DMS153 (cell line): ENCODE measurements around the gene SMARCE1.
A peak's percentile ranks its signal among the peaks of the same experiment; 100 is the strongest.
"Not testable (repeated sequence)": the region's sequence is repeated elsewhere in the genome, so short reads cannot be mapped to it uniquely, and the experiment has no call there.

Experiments
- DNase-seq: peaks from one replicate; lab custom pipeline; 2025; lab: John Stamatoyannopoulos, UW

The SMARCE1 gene

DNA sequence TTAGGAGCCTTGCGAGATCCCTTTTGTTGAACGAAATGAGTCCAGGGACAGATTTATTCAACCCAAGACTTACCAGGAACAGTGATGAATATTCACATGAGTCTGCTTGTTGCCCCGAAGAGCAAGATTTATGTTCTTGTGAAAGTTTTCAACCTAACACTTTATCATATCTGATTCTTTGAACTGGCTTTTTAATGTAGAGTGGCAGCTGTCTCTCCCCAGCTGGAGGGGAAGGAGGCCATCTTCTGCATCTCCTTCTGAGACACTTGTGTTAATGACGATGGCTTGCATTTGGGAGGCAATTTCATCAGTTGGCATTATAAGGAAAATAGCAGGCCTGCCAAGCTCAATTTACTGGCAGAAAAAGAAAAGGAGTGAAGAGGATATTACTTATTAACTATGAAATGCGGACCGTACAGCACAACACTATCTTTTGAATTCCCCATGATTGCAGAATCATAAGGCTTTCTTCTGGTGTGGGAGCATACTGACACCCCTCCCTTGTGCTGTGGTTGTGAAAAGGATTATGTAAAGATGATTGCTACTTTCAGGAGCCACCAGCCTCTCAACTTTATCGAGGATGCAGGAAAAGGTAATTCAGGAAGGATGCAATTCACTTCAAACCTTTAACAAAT is 35.7 kb downstream of the SMARCE1 start:
- DNase-seq = no peak

DNA sequence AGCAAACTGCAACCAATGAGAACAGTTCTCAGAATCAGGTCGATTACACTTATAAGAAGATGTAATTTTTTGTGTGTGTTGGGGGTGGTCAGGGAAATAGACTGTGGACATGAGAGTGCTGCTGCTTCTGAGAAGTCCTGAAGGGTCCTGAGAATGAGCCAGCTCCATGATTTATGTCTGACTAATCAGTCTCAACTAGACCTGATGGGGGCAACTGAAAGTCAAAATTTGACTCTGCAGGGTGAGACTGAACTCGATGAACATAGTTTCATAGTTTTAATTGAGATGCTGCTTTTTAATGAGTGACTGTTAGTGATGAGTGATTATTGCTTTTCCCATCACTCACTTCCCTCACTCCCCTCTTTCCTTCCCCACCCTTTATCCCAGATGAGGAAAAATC is 37.3 kb downstream of the SMARCE1 start:
- no peak for DNase-seq

DNA sequence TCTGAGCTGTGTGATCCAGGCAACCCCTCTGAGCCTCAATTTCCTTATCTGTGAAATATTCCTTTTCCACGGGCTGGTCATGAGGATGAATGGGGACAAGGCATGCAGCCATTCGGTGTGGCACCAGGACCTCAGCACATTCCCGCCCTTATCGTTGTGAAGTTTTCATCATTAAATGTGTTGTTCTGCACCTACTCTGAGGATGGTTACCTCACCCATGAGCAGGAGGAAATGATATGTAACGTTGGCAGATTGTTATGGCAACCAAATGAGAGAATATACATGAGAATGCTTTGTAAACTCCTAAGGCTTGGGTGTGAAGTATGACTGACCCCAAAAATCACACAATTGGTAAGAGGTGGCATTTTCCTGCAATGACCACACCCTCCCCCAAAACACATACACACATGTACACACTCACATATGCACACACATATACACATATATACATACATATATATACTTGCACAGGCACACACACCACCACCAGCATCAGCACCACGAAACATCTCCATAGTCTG is 39.5 kb downstream of the SMARCE1 start:
- DNase-seq = no peak

DNA sequence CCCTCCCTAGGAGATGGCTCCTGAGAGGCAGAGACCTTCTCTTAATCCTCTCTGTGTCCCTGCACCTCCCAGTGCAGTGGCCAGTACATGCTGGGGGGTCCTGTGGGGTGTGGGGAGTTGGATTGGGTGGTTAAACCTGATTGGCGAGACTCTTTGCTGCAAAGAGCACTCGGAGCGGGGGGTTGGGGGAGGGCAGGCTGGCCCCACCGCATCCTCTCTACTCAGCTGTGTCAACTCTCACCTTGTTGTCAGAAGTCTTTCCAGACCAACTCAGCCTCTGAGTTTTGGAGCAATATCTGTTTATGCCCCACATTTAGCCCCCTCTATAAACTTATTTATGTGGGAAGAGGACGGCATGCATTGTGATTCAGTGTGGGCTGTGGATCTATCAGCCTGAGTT is 40.0 kb downstream of the SMARCE1 start:
- no peak for DNase-seq

DNA sequence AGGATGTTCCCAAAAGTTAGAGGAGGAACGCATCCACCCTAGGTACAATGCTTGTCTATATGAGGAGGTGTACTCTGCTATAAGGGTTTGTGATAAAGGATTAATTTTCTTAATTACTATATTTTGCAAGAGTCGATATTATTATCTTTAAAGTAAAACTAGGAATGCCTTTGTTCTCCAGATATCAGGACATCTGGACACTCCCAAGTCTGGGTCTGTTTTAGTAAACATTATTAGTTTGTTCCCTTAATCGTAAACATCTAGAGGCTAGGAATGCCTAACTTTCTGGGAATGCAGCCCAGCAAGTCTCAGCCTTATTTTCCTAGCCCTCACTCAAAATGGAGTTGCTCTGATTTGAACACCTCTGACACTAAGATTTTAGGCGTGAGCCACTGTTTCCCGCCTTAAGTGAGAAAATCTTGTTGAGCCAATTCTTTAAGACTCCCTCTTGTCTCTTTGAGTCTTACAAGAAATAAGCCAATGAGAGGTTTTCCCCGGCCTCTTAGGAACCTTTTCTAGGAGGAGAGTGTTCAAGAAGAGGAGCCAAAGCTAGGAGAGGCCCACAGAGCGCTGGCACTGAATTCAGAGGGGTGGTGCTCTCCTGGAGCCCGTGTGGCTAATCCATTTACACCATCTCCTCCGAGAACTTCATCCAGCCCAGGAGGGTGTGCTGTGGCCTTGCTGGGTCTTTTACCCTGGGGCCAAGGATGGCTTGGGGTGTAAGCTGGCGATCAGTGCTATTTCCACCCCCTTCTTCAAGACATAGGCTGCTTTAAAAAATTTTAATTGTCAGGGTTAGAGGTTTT is 40.9 kb downstream of the SMARCE1 start:
- no peak for DNase-seq

DNA sequence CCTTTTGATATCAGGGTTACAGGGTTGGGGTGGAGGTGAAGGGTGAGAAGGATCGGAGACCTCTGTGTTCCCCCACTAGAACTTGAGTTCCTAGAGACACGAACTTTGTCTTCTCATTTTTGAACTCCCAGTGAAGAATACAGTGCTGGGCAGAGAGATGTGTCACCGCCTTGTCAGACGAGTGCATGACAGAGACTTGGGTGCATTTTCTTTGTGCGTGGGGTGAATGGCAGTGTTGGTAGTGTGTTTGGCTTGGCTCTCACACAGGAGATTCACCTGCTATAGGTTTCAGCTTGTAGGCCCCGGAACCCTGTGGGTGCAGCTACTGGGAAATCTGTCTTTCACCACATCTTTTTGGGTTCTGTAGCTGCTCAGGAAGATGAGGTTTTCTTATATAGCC is 42.3 kb downstream of the SMARCE1 start:
- no peak for DNase-seq

DNA sequence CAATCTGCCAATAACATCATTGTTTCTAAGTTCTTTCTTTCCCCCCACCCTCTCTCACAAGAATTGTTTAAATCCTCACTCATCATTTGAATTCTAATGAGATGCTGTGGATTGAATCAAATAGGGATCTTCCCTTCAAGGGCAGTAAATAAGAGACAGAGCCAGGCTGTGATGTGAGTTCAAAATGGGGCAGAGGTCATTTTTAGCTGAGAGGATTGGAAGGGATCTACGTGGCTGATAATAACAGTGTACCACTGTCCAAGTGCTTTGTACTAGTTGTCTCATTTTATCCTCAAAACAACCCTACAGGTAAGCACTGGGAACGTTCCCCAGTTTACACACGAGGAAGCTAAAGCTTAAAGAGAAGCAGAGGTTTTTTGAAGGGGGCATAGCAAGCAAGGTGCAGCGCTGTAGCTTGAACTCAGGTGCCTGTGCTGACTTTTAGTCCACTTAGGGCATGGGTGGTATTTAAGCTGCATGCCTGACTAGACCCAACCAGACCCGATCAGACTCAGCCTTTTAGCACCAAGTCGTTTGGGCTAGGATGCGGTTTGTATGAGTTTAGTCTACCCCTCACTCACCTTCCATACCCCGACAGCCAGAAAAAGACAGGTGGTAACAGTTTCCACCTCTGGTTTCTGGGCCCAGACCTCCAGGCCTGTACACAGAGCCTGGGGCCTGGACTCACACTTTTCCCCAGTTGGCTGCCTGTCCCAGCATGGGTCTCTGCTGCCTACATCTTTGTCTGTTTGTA is 43.1 kb downstream of the SMARCE1 start:
- DNase-seq = no peak

DNA sequence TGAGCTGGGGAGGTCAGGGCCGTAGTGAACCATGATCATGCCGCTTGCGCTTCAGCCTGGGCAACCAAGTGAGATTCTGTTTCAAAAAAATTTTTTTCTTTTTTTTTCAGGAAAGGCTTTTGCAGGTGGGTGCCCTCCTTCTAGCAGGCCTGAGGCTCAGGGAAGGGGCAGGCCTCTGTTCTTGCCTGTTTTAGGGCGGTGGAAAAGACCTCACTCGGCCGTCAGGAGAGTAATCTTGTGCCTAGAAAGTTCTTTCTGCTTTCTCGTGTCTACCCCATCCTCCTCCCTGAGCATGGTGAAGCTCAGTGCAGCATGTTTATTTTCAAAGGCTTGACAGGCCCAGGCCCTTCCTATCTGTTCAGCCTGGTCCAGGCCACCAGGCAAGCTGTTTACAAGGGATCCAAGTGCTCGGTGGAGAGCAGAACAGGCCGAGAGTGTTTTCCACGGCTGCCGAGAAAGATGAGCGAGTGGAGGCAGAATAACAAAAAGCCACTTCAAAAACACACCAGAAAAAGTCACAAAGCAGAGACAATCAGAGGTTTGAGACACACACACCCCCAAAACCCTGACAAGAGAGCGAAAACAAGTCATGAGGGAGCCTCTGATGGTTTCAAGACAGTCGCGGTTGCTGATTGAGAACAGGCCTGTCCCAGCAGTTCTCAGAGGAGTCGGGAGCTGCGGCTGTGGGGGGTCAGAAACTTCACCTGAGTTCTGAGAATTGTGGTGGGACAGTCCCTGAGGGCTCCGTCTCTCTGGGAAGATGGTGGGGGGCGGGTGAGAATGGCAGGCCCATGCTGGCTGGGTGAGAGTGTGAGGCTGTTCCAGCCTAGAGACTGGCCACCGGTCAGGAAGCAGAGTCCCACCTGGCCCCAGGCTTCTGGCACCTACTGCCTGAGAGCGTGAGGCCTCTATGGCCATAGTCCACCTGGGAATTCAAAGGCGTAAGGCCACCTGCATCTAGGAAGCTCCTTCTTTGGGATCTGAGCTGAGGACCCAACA is 44.9 kb downstream of the SMARCE1 start:
- DNase-seq = no peak

DNA sequence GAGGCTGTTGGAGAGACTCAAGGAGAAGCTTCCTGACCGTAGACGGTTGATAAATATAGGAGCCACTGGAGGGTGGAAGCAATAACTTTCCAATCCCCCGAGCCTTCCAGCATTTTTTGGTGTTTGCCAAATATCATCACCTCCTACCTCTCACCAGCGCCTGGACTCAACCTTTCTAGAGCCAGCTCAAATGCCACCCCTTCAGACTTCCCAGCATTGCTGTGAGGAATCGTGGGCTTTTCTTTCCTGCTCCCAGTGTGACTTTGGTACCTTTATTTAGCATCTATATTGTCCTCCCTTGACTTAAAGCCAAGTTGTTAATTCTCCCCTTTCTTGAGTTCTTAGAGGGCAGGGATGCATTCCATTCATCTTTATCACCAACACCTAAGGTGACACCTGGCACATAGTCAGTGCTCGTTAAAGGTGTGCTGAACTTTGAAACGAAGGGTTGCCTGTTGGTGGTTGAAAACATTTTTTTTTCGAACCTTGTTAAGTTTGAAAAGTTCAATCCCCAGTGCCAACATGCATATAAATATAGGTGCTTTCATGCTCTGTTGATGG is 47.1 kb downstream of the SMARCE1 start:
- DNase-seq = no peak

DNA sequence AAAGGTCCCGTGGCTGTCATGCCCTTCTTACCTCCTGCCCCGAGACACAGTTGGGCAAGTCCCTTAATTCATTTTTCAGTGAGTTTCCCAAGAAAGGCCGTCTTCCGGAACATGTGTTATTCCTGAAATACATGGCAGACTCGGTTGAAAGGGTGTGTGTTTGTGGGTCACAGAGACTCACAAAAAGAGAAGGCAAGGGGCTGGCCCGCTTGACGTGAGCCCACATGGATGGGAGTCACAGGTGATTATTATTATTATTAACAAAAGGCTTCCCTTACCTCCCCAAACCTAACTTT is 48.2 kb downstream of the SMARCE1 start:
- DNase-seq = no peak

DNA sequence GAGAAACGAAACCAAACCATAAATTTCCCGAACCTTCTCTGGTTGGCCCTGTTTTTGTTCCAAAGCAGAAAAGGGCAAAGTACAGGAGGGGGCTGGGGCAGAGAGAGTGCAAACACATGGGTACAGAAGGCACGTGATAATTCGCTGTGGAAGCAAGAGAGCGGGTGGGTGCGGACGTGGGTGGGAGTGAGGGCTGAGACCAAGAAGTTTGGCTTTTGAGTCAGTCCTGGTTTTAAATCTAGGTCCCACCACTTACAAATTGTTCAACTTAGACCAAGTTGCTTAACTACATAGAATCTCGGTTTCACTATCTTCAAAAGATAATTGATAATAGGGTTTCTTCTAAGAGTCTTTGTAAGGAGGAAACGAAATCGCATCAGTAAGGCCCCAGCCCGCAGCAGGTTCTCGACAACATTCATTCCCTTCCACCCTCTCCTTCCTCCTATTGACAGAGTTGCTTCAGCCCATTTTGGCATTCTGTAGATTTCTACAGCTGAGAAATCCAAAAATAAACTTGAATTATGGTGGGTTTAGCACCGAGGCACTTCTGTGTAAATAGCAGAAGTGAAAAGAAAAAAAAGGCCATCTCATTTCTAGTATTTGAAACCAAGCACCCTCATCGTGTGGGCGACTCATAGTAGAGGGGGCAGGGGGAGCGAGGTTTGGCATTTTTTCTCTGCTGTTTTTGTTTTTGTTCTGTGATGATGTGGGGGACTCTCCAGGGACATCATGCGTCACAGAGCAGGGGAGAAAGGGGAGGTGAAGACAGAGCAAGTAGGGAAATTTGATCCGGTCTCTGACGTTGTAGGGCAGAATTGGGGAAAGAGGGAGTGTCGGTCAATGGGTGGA is 48.8 kb downstream of the SMARCE1 start:
- no peak for DNase-seq

DNA sequence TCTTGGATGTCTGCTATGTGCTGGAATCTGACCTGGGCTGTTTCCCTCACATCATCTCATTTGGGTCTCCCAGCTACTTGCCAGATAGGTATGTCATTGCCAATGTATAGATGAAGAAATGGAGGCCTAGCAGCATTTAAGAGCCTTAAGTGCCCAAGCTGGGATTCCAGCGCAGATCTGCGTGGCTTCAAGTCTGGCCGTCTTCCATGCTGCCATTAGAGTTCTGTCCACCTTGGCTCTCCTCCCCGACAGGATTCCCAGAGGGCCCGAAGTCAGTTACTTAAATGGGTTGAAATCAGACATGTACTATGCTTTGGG is 49.4 kb downstream of the SMARCE1 start:
- no peak for DNase-seq

DNA sequence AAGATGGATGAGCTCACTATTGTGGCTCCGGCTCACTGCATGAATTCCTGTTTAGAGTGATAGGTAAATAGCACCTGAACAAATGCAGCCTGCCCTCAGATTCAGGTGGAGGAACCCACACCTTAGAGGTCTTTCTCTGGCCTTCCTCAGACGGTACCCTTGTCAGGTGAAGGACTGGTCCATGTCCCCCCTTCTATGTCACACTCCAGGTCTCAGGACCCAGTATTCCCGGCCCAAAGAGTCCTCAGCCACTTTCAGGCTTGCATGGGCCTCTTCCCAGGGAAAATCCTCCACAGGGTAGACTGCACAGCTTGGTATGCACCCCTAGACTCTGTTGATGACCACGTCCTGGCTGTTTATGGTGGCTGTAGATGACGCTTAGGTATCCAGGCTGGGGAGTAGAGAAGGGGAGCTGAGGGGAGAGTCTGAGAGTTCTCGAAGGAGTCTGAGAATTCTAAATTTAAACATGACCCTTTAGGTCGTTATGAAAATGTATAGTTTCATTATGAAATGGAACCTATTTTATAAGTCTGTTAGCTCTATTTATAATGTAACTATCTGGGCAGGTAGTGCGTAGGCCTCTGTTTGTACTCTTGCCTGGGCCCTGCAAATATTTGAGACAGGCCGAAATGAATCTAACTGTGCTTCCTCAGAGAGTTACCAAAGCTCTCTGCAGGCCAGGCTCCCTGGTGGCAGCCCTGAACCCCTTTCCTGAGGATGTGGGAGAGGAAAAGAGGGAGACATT is 49.9 kb downstream of the SMARCE1 start:
- DNase-seq = no peak

DNA sequence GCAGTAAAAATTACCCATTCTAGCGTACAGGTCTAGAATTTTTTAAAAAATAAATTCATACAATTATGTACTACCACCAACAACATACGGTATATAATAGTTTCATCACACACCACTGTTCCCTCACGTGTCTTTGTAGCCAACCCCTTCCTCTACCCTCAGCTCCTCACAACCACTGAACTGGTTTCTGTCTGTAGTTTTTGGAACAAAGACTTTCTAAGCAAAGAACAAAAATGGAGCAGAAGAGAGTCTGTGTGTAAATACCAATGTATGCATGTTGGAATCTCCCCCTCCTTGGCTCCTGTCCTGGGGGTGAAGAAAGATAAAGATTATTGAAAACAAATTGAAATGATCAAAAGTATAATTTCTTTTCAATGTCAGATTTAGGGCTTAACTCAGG is 50.5 kb downstream of the SMARCE1 start:
- DNase-seq = no peak

DNA sequence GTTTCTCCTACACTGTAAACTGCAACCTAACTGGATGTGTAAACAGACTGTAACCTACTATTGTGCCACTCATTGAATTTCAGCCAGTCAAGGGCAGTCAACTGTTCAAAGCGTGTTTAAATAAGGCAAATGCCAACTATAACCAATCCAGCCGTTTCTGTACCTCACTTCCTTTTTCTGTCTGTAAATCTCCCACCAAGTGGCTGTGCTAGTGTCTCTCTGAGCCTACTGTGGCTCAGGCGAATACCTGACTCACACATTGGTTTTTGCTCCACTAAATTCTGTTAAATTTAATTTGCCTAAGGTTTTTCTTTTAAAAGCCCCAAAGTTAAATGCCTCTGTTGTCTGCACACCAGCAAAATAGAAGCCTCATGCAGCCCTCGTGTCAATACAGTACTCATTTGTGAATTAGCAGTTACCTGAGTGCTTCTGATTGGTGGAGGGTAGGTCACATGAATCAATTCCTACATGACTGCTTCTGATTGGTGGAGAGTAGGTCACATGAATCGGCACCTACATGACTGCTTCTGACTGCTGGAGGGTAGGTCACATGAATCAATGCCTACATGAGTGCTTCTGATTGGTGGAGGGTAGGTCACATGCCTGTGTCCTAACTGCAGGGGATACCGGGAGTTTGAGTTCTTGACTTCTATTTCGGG is 51.2 kb downstream of the SMARCE1 start:
- peak; percentile 59 for DNase-seq

DNA sequence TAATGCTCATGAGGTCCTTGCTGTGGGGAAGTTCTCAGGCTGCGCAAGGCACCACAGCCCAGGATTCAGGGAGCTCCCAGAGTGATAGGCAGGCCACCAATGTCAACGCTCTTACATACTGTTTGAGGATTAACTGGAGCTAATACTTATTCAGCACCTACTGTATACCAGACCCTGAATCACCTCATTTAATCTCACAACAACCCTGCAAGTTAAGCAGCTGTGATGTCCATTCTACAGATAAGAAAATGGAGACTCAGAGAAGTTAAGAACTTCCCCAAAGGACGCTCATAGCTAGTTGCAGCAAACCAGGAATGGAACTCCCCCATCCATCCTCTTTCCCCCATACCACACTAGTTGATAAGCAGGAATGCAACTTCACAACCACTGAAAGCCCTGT is 56.9 kb downstream of the SMARCE1 start:
- DNase-seq = no peak

DNA sequence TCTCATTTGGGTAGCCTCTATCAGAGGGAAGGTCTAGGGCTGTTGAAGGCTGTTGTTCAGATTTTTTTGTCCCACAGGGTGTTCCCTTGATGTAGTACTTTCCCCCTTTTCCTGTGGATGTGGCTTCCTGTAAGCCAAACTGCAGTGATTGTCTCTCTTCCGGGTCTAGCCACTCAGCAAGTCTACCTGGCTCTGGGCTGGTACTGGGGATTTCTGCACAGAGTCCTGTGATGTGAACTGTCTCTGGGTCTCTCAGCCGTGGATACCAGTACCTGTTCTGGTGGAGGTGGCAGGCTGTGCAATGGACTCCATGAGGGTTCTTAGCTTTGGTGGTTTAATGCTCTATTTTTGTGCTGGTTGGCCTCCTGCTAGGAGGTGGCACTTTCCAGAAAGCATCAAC is 59.1 kb downstream of the SMARCE1 start:
- DNase-seq = no peak

DNA sequence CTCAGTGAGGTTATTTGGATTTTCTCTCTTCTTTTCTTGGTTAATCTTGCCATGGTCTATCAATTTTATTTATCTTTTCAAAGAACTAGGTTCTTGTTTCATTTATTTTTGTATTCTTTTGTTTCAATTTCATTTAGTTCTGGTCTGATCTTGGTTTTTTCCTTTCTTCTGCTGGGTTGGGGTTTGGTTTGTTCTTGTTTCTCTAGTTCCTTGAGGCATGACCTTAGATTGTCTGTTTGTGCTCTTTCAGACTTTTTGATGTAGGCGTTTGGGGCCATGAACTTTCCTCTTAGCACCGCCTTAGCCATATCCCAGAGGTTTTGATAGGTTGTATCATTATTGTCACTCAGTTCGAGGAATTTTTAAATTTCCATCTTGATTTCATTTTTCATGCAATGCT is 61.4 kb downstream of the SMARCE1 start:
- not testable (repeated sequence) for DNase-seq

DNA sequence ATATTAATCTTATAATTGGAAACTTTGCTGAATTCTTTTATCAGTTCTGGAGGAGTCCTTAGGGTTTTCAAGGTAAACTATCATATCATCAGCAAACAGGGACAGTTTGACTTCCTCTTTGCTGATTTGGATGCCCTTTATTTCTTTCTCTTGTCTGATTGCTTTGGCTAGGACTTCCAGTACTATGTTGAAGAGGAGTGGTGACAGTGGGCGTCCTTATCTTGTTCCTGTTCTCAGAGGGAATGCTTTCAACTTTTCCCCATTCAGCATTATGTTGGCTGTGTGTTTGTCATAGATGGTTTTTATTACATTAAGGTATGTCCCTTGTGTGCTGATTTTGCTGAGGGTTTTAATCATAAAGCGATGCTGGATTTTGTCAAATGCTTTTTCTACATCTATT is 62.7 kb downstream of the SMARCE1 start:
- not testable (repeated sequence) for DNase-seq
